Glutamatergic neuron (in vitro differentiated cells): Measurements from ENCODE around the gene CREB5. TPM values are rescaled to one million over a fixed set of nuclear protein-coding genes. Genes with fewer than 3 reads are reported as not detected.

Experiments
- DNase-seq: peaks from one replicate; pipeline ENCODE4 v3.0.0; 2022
- H3K27ac Mint-ChIP-seq: one replicate; pipeline ENCODE4 v1.8.0; 2020; ENCODE audit warnings: mild to moderate bottlenecking, mixed read lengths, inconsistent platforms; ENCODE audit not compliant: unreplicated experiment
- H3K27me3 Mint-ChIP-seq: one replicate; pipeline ENCODE4 v1.8.0; 2020; ENCODE audit warnings: mild to moderate bottlenecking, moderate library complexity, mixed read lengths, inconsistent platforms; ENCODE audit not compliant: unreplicated experiment
- H3K36me3 Mint-ChIP-seq: one replicate; pipeline ENCODE4 v1.8.0; 2020; ENCODE audit warnings: mild to moderate bottlenecking, mixed read lengths, inconsistent platforms; ENCODE audit not compliant: unreplicated experiment
- H3K4me1 Mint-ChIP-seq: one replicate; pipeline ENCODE4 v1.8.0; 2020; ENCODE audit warnings: mild to moderate bottlenecking, low read depth, mixed read lengths, inconsistent platforms; ENCODE audit not compliant: unreplicated experiment
- H3K4me3 Mint-ChIP-seq: one replicate; pipeline ENCODE4 v1.8.0; 2020; ENCODE audit warnings: mild to moderate bottlenecking, mixed read lengths, inconsistent platforms; ENCODE audit not compliant: unreplicated experiment
- H3K9me3 Mint-ChIP-seq: one replicate; pipeline ENCODE4 v1.8.0; 2020; ENCODE audit warnings: mild to moderate bottlenecking, moderate library complexity, mixed read lengths, inconsistent platforms; ENCODE audit not compliant: unreplicated experiment
- total RNA-seq: library from RNA; stranded (reverse); fragmentation: NEBNext Ultra II Directional; extraction: Animal tissue kit (Norgen Biotek cat#: 25700); gene quantifications from one replicate; pipeline ENCODE4 v1.2.1, GENCODE V29; 2021; ENCODE audit not compliant: unreplicated experiment
- TF ChIP-seq, protein P1 (sequence below): fragments of 200-600 bp; sonication (generic); IDR thresholded peaks from one replicate; pipeline ENCODE4 v1.5.0; 2021; ENCODE audit not compliant: partially characterized antibody, unreplicated experiment

CREB5 gene
- total RNA-seq, 1 donor from 2014 or later: 50.4 TPM

DNA sequence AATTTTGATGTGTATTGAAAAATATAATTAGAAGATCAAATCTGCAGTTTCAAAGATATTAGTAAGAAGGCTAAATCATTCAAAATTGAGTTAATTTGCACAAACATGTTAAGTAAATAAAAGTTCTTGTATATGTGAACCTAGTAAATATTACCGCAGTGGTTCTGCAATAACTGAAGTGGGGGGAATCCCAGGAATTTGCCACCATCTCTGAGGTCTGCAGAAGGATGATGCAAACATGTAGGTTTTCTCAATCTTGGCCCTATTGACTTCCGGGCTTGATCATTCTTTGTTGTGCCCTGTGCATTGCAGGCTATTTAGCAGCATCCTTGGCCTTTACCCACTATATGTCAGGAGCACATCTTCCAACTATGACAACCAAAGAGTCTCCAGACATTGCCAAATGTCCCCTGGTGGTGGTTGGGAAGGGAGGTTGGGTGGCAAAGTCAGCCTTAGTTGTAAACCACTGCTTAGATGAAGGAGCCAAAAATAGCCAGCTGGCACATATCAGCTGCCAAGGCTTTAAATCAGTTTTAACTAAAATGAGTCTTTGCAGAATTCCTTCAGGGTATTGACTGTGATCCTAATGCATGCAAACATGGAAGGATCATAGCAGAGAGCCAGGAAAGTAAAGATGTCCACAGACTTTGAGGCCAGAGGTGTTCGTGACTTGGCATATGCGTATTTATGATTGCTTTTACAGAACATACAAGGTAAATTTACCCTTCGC, 399.5 kb downstream of the CREB5 start:
- TF ChIP-seq, protein P1, sequence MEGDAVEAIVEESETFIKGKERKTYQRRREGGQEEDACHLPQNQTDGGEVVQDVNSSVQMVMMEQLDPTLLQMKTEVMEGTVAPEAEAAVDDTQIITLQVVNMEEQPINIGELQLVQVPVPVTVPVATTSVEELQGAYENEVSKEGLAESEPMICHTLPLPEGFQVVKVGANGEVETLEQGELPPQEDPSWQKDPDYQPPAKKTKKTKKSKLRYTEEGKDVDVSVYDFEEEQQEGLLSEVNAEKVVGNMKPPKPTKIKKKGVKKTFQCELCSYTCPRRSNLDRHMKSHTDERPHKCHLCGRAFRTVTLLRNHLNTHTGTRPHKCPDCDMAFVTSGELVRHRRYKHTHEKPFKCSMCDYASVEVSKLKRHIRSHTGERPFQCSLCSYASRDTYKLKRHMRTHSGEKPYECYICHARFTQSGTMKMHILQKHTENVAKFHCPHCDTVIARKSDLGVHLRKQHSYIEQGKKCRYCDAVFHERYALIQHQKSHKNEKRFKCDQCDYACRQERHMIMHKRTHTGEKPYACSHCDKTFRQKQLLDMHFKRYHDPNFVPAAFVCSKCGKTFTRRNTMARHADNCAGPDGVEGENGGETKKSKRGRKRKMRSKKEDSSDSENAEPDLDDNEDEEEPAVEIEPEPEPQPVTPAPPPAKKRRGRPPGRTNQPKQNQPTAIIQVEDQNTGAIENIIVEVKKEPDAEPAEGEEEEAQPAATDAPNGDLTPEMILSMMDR: no peak
- no peak for DNase-seq
- Mint-ChIP-seq H3K27ac (no peak overlapping the region), H3K27me3 (peaks cover 1% of the 10 kb centered on the region), H3K36me3 (no peaks in the 10 kb centered on the region), H3K9me3 (no peaks in the 10 kb centered on the region), H3K4me1 (peaks cover 10% of the 10 kb centered on the region), H3K4me3 (no peak overlapping the region)

DNA sequence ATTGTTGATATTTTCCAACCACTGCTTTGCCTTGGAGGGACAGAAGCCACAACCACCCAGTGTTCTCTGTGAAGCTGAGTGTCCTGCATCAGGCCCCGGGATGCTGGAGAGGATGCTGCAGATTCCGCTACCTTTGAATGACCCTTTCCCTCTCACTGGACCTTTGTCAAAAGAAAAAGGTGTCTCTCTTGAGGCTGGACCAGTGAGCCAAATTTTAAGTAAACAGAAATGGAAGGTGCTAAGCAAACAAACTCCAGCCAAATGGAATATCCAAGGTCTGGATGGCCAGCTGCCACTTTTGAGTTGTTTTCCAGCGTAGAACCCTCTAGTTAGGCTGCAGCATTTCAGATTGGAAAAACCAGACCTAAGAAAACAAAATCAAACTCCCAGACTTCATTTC, 400.3 kb downstream of the CREB5 start:
- peaks cover 10% of the 10 kb centered on the region for H3K4me1 Mint-ChIP-seq
- H3K9me3 Mint-ChIP-seq: no peaks in the 10 kb centered on the region
- H3K27me3 Mint-ChIP-seq: peaks cover 1% of the 10 kb centered on the region
- no peaks in the 10 kb centered on the region for H3K36me3 Mint-ChIP-seq
- TF ChIP-seq, protein P1: no peak
- H3K27ac Mint-ChIP-seq: no peak overlapping the region
- H3K4me3 Mint-ChIP-seq: no peak overlapping the region
- no peak for DNase-seq

DNA sequence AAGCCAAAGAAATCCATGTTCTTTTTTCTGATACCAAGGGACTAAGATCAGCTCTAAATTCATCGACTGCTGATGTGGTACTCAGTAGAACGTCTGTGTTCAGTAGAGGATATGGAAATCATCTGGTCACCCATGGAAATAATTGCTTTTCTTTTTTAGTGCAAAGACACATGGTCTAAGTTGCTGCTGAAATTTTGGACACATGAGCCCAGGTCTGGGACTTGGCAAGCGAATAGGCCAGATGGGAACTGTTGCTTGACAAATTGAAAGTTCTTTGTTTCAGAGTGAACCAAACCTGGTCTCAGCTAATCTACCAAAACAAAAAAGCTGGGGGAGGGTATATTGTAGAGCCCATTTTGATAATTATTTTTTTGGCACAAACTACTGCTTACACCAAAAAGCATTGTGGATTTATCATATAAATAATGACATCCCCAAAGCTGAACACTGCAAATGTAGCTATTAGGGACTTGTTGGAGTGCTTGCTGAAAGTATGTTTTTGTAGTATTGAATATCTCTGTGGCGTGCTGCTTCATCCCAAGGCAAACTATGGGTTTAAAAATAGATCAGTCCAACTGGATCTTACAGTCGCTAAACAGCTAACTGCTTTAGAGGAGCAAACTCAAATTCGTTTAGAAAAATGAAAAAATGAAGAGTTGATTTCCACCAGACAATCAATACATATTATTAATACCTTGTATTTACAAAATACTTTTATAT, 401.1 kb downstream of the CREB5 start:
- Mint-ChIP-seq H3K4me1 (peaks cover 10% of the 10 kb centered on the region), H3K27me3 (peaks cover under 1% of the 10 kb centered on the region), H3K36me3 (no peaks in the 10 kb centered on the region), H3K27ac (peak overlapping the region; percentile 22), H3K4me3 (no peak overlapping the region), H3K9me3 (no peaks in the 10 kb centered on the region)
- TF ChIP-seq, protein P1: no peak
- DNase-seq: no peak

DNA sequence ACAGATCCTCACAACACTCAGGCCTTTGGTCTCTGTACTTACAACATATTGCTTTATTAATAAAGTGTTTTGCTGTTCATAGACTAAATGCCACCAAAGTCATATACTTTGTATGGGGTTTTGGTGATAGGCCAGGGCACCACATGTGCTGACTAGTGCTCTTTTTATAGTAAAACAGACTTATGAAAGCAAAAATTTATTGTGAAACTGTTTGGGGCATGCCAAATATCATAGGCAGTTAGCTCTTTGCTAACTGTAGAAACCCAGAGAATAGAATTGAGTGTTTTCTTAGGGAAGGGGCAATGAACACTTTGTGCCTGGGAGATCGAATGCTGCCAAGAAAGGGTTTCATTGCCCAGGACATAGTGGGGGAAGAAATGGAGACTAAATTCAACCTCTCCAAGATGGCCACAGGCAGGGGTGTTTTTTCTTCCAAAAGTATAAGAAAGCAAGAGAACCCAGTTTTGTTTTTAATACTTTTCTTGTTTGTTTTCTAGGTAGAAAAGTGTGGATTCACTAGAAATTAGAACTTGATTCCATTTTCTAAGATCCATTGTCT, 403.1 kb downstream of the CREB5 start:
- Mint-ChIP-seq H3K36me3 (no peaks in the 10 kb centered on the region), H3K27ac (no peak overlapping the region), H3K4me3 (no peak overlapping the region), H3K27me3 (no peaks in the 10 kb centered on the region), H3K4me1 (peaks cover 10% of the 10 kb centered on the region), H3K9me3 (peaks cover 4% of the 10 kb centered on the region)
- no peak for DNase-seq
- TF ChIP-seq, protein P1: no peak
